IMR-90 (cell line): Measurements from ENCODE around the gene OR51B2.

Experiments
- MAZ ChIP-seq: IDR thresholded peaks from 2 replicates; pipeline ENCODE4 v1.6.1; 2012; ENCODE audit warnings: low read depth, mild to moderate bottlenecking, low read length, improper control_type of control experiment, moderate library complexity, borderline replicate concordance
- TF ChIP-seq, protein P1 (sequence below): conservative IDR thresholded peaks from 2 replicates; pipeline ENCODE4 v1.5.1; 2012; ENCODE audit warnings: mild to moderate bottlenecking, low read depth, low read length, improper control_type of control experiment
- TF ChIP-seq, protein P2 (sequence below): fragments of 150-350 bp; IDR thresholded peaks from 2 replicates; pipeline ENCODE4 v1.6.1; 2017; ENCODE audit warnings: mild to moderate bottlenecking, antibody characterized with exemption, low read length, low read depth

- no peak for TF ChIP-seq MAZ
- TF ChIP-seq, protein P1, sequence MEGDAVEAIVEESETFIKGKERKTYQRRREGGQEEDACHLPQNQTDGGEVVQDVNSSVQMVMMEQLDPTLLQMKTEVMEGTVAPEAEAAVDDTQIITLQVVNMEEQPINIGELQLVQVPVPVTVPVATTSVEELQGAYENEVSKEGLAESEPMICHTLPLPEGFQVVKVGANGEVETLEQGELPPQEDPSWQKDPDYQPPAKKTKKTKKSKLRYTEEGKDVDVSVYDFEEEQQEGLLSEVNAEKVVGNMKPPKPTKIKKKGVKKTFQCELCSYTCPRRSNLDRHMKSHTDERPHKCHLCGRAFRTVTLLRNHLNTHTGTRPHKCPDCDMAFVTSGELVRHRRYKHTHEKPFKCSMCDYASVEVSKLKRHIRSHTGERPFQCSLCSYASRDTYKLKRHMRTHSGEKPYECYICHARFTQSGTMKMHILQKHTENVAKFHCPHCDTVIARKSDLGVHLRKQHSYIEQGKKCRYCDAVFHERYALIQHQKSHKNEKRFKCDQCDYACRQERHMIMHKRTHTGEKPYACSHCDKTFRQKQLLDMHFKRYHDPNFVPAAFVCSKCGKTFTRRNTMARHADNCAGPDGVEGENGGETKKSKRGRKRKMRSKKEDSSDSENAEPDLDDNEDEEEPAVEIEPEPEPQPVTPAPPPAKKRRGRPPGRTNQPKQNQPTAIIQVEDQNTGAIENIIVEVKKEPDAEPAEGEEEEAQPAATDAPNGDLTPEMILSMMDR = no peak
- TF ChIP-seq, protein P2, sequence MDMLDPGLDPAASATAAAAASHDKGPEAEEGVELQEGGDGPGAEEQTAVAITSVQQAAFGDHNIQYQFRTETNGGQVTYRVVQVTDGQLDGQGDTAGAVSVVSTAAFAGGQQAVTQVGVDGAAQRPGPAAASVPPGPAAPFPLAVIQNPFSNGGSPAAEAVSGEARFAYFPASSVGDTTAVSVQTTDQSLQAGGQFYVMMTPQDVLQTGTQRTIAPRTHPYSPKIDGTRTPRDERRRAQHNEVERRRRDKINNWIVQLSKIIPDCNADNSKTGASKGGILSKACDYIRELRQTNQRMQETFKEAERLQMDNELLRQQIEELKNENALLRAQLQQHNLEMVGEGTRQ = no peak
Measured at GRCh38 chr11:5286351-5286750, 37.7 kb downstream of the OR51B2 start.
